ENCODE data around the gene ZFP57.

GRCh38 chr6:29728875-29729270 is 47.9 kb upstream of the ZFP57 start:
- no peak for TF ChIP-seq TCF7L2 (IDR thresholded peaks at IDR 0.05; ENCODE audit: low read depth, low read length)
- TF ChIP-seq CBX5 (CRISPR knock-in tag; IDR thresholded peaks at IDR 0.05; ENCODE audit: borderline replicate concordance), result no peak
- TF ChIP-seq FOXO1 (CRISPR knock-in tag; IDR thresholded peaks at IDR 0.05), result no peak
- TF ChIP-seq DPF2 (CRISPR knock-in tag; IDR thresholded peaks at IDR 0.05; ENCODE audit: borderline replicate concordance, low read depth), result no peak
- TF ChIP-seq NR1H2 (CRISPR knock-in tag; IDR thresholded peaks at IDR 0.05; ENCODE audit: borderline replicate concordance, low read depth), result no peak
